ENCODE data around the gene GDF2. TPM values are rescaled to one million over a fixed set of nuclear protein-coding genes. Genes with fewer than 3 reads are reported as not detected.

GDF2 gene
- total and polyA plus RNA-seq, 2 experiments from 2014 or later, result not detected

- no peak overlapping the region for H3K4me3 Mint-ChIP-seq
- Histone ChIP-seq H3K79me2 (replicated peaks; ENCODE audit: insufficient read depth) (no peaks in the 10 kb centered on the region), H3K27ac (ENCODE audit: low read depth) (no peak overlapping the region), H4K20me1 (replicated peaks; ENCODE audit: insufficient read depth) (no peaks in the 10 kb centered on the region), H3K27me3 (ENCODE audit: insufficient read depth) (peaks cover 28% of the 10 kb centered on the region), H3K9me2 (ENCODE audit: insufficient read depth) (peaks cover 4% of the 10 kb centered on the region; the same call in 1 of the 2 replicates), H3K36me3 (ENCODE audit: insufficient read depth) (no peaks in the 10 kb centered on the region), H3K4me3 (no peak overlapping the region), H2AFZ (no peak overlapping the region), H3K4me2 (no peak overlapping the region), H3K4me1 (ENCODE audit: insufficient read depth) (peaks cover 4% of the 10 kb centered on the region; the same call in 1 of the 2 replicates), H3F3A (replicated peaks; ENCODE audit: low read depth) (no peaks in the 10 kb centered on the region)
- peaks cover 25% of the 10 kb centered on the region for H3K27me3 Mint-ChIP-seq (ENCODE audit: insufficient read depth, low read depth, poor library complexity)
- H3K9me3 Mint-ChIP-seq, result no peaks in the 10 kb centered on the region
- TF ChIP-seq CTCF (conservative IDR thresholded peaks at IDR 0.05; ENCODE audit: low read depth in 2 of 2) (no peak), ETS1 (IDR thresholded peaks at IDR 0.05) (no peak), REST (IDR thresholded peaks at IDR 0.05; ENCODE audit: unreplicated experiment) (no peak), NANOG (IDR thresholded peaks at IDR 0.05; ENCODE audit: borderline replicate concordance) (no peak), JUNB (IDR thresholded peaks at IDR 0.05; ENCODE audit: unreplicated experiment) (no peak), STAT1 (IDR thresholded peaks at IDR 0.05; ENCODE audit: unreplicated experiment) (no peak), EZH2phosphoT487 (IDR thresholded peaks at IDR 0.05; ENCODE audit: unreplicated experiment) (no peak), ZNF462 (CRISPR knock-in tag; IDR thresholded peaks at IDR 0.05) (no peak), EZH2 (IDR thresholded peaks at IDR 0.05; ENCODE audit: low read depth, unreplicated experiment) (no peak), ZNF331 (CRISPR knock-in tag; IDR thresholded peaks at IDR 0.05; ENCODE audit: low read depth) (no peak), POLR2AphosphoS5 (IDR thresholded peaks at IDR 0.05; ENCODE audit: low read depth) (no peak), ZNF114 (CRISPR knock-in tag; IDR thresholded peaks at IDR 0.05) (no peak), CREB1 (CRISPR knock-in tag; IDR thresholded peaks at IDR 0.05; ENCODE audit: low read depth) (no peak)
- DNase-seq (ENCODE audit: low spot score), result no peak
- no peak overlapping the region for H3K27ac Mint-ChIP-seq
- H3K4me1 Mint-ChIP-seq, result peaks cover 23% of the 10 kb centered on the region
- ATAC-seq, result no peak
- no peaks in the 10 kb centered on the region for H3K36me3 Mint-ChIP-seq (ENCODE audit: low read depth)
Measured at GRCh38 chr10:47296156-47296894, 25.9 kb upstream of the GDF2 start.

All from GM23338 (cell line).